Psoas muscle (tissue), 8 donors: ENCODE measurements around the gene PHPT1. TPM values are rescaled to one million over a fixed set of nuclear protein-coding genes. Genes with fewer than 3 reads are reported as not detected.
A peak's percentile ranks its signal among the peaks of the same experiment; 100 is the strongest.

Source experiments
- ATAC-seq, 4 donors: fragments of 200-7000 bp; cut with Tn5 transposase; one replicate each; pipeline ENCODE4 v1.9.1; 2020; ENCODE audit warnings: moderate library complexity in 3 of 4, mild to moderate bottlenecking in 2 of 4
- DNase-seq, 2 donors: peaks; one replicate each; pipeline ENCODE4 v3.0.0-alpha.2; 2020
- H3K27ac ChIP-seq: fragments of 200-600 bp; one replicate; pipeline ENCODE4 v1.8.0; 2022
- H3K27me3 ChIP-seq, 3 donors: fragments of 200-600 bp in 1 of 3; one replicate each; pipeline versions ENCODE4 v1.6.1 to v1.8.0; 2013 to 2022; ENCODE audit warnings: low read length in 2 of 3, mild to moderate bottlenecking in 2 of 3, moderate library complexity in 1 of 3; ENCODE audit not compliant: insufficient read depth in 3 of 3
- H3K36me3 ChIP-seq, 2 donors: fragments of 200-600 bp in 1 of 2; one replicate each; pipeline versions ENCODE4 v1.6.1 to v1.8.0; 2013 to 2022; ENCODE audit warnings: low read depth in 1 of 2, mild to moderate bottlenecking in 1 of 2, moderate library complexity in 1 of 2; ENCODE audit not compliant: insufficient read depth in 1 of 2
- H3K4me1 ChIP-seq: fragments of 200-600 bp; one replicate; pipeline ENCODE4 v1.8.0; 2022
- H3K4me3 ChIP-seq: fragments of 200-600 bp; one replicate; pipeline ENCODE4 v1.8.0; 2022; ENCODE audit warnings: mild to moderate bottlenecking
- H3K9me3 ChIP-seq: fragments of 200-600 bp; one replicate; pipeline ENCODE4 v1.8.0; 2022
- CTCF ChIP-seq: fragments of 200-600 bp; IDR thresholded peaks from one replicate; pipeline ENCODE4 v1.8.0; 2022; ENCODE audit warnings: antibody characterized with exemption
- WGBS, 3 donors: extraction: QIAGEN DNeasy Blood & Tissue Kit; methylation state at CpG; one replicate each; pipeline versions ENCODE4 v1.1.6 to v1.1.7; 2013; 5-methylcytosine and 5-hydroxymethylcytosine counted together
- intact Hi-C, 2 donors: fragments of 100-400 bp; cut with DNase I; formaldehyde crosslinking; loops; one replicate each; pipeline versions ENCODE4 v1.11.0 to v1.14.2; 2022
- polyA plus RNA-seq, 3 donors: library from polyadenylated mRNA; stranded (reverse); fragments of 200-250 nt; gene quantifications; one replicate each; pipeline ENCODE4 v1.2.3, GENCODE V29; 2013
- total RNA-seq, 4 donors: library from RNA; stranded (reverse); fragmentation: NEBNext Ultra II Directional in 2 of 4; extraction: Animal tissue kit (Norgen Biotek cat#: 25700) in 2 of 4; gene quantifications; one replicate each; pipeline versions ENCODE4 v1.2.1 to v1.2.4, GENCODE V29; 2021 to 2023
- donor health status: healthy with polysubstance abuse.
- donor health status: DM: no; HTN: no; CAD: no; lungs with moderate emphysema.
- donor health status: Bipolar disorder and iron deficiency.
- donor health status: healthy.
- donor health status: DM: yes; HTN: yes; CAD: no.
- donor health status: DM: no; HTN: no; CAD: no.
- donor health status: DM: no; HTN: no; CAD: no.
- donor health status: DM: yes; HTN: yes; CAD: no.

The PHPT1 gene
- total and polyA plus RNA-seq, 7 donors: 154 to 295 (median 228) TPM

- H3K27ac ChIP-seq: no peak overlapping the region
- no peak overlapping the region for H3K4me3 ChIP-seq
- no peaks in the 10 kb centered on the region for H3K9me3 ChIP-seq
- ATAC-seq (no peak), DNase-seq (peak in 1 of 2 donors; percentile 57)
- no peaks in the 10 kb centered on the region for H3K27me3 ChIP-seq
- whole genome bisulfite sequencing, 3 donors: 63 to 65% (median 63%) methylated on average over 25 to 26 of the region's 26 CpGs
- H3K4me1 ChIP-seq: peaks cover 31% of the 10 kb centered on the region
- intact Hi-C loops: no loop called here
- peaks cover 0 to 18% of the 10 kb centered on the region in 2 donors for H3K36me3 ChIP-seq
- TF ChIP-seq CTCF: no peak
Observed at GRCh38 chr9:136855461-136856078, 6.4 kb downstream of the PHPT1 start.

- WGBS, 3 donors: 51 to 53% (median 52%) methylated on average over 15 of the region's 15 CpGs
- Histone ChIP-seq H3K27me3 (no peaks in the 10 kb centered on the region), H3K4me3 (no peak overlapping the region), H3K9me3 (no peaks in the 10 kb centered on the region), H3K27ac (no peak overlapping the region), H3K4me1 (peaks cover 26% of the 10 kb centered on the region), H3K36me3 (peaks cover 0 to 19% of the 10 kb centered on the region in 2 donors)
- intact Hi-C loops: no loop called here
- no peak for TF ChIP-seq CTCF
- DNase-seq (peak in 1 of 2 donors; percentile 59), ATAC-seq (no peak)
Observed at GRCh38 chr9:136856079-136856476, 6.9 kb downstream of the PHPT1 start.

GRCh38 chr9:136856541-136857141 lies 7.4 kb downstream of the PHPT1 start:
- WGBS, 3 donors: 76 to 83% (median 81%) methylated on average over 14 of the region's 14 CpGs
- H3K27ac ChIP-seq: no peak overlapping the region
- no peak for TF ChIP-seq CTCF
- intact Hi-C loops: no loop called here
- H3K36me3 ChIP-seq: peaks cover 0 to 19% of the 10 kb centered on the region in 2 donors
- H3K4me3 ChIP-seq: no peak overlapping the region
- no peaks in the 10 kb centered on the region for H3K27me3 ChIP-seq
- DNase-seq: peak in 1 of 2 donors; percentile 52
- no peaks in the 10 kb centered on the region for H3K9me3 ChIP-seq
- ATAC-seq: no peak
- H3K4me1 ChIP-seq: peaks cover 20% of the 10 kb centered on the region

DNA sequence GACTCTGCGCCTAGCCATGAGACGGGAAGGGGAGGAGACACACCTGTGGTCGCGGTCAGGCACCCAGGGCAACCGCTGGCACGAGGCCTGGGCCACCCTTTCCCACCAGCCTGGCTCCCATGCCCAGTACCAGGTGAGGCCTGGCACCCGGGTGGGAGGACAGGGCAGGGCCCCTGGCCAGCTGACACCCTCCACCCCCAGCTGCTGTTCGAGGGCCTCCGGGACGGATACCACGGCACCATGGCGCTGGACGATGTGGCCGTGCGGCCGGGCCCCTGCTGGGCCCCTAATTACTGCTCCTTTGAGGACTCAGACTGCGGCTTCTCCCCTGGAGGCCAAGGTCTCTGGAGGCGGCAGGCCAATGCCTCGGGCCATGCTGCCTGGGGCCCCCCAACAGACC lies 8.0 kb downstream of the PHPT1 start:
- Histone ChIP-seq H3K9me3 (no peaks in the 10 kb centered on the region), H3K36me3 (peaks cover 0 to 19% of the 10 kb centered on the region in 2 donors), H3K27ac (no peak overlapping the region), H3K27me3 (no peaks in the 10 kb centered on the region), H3K4me3 (no peak overlapping the region), H3K4me1 (peaks cover 15% of the 10 kb centered on the region)
- intact Hi-C loops: no loop called here
- ATAC-seq (no peak), DNase-seq (no peak)
- WGBS, 3 donors: 79 to 81% (median 80%) methylated on average over 16 to 19 of the region's 19 CpGs
- no peak for TF ChIP-seq CTCF
